Endothelial cell of umbilical vein (primary cell): ENCODE data around the gene CFAP99. TPM values are rescaled to one million over a fixed set of nuclear protein-coding genes. Genes with fewer than 3 reads are reported as not detected.

Experiments
- BruUV-seq: library from RNA; stranded (reverse); fragments of 400-500 nt; replicated peaks from 2 replicates; lab custom pipeline; 2021; lab: Mats Ljungman, UMichigan
- CTCF ChIA-PET: fragments of 300-600, 350-600 bp; sonication (Branson Sonifier 250); formaldehyde crosslinking; loops from one replicate; lab custom pipeline; 2021; ENCODE audit warnings: antibody characterized with exemption, inconsistent platforms; lab: Charles Lee
- POLR2A ChIA-PET: fragments of 300-600, 350-600 bp; sonication (Branson Sonifier 250); formaldehyde crosslinking; loops from one replicate; lab custom pipeline; 2021; ENCODE audit warnings: antibody characterized with exemption, inconsistent platforms; lab: Charles Lee
- DNase-seq: peaks from one replicate; pipeline ENCODE4 v3.0.0-alpha.2; 2011; ENCODE audit warnings: low read depth, low spot score
- FAIRE-seq: peaks from 2 replicates; lab custom pipeline; 2011; peaks lifted over from hg19 to GRCh38; lab: Jason Lieb, UNC
- H2AFZ ChIP-seq: 2 replicates; pipeline ENCODE4 v1.6.0; 2012; ENCODE audit warnings: low read depth, low read length, control low read depth, inconsistent platforms
- H3K27ac ChIP-seq: 2 replicates; pipeline ENCODE4 v1.5.1; 2011; ENCODE audit warnings: low read depth, mild to moderate bottlenecking, control low read depth, low read length, moderate library complexity; ENCODE audit not compliant: insufficient read depth
- H3K27me3 ChIP-seq, 2 experiments: 2 replicates each; pipeline versions ENCODE4 v1.6.0 to v1.6.1; 2011; ENCODE audit warnings: low read length in 2 of 2, mixed read lengths in 1 of 2; ENCODE audit not compliant: control insufficient read depth in 2 of 2, insufficient read depth in 2 of 2
- H3K36me3 ChIP-seq, 2 experiments: 2 replicates in 1 of 2; 3 replicates in 1 of 2; pipeline ENCODE4 v1.5.1; 2011; ENCODE audit warnings: low read length in 2 of 2, mild to moderate bottlenecking in 1 of 2, moderate library complexity in 1 of 2; ENCODE audit not compliant: control insufficient read depth in 2 of 2, insufficient read depth in 2 of 2; ENCODE audit errors: extremely low read depth in 1 of 2
- H3K4me1 ChIP-seq: 3 replicates; pipeline ENCODE4 v1.5.1; 2011; ENCODE audit warnings: mild to moderate bottlenecking, low read length; ENCODE audit not compliant: control insufficient read depth, insufficient read depth; ENCODE audit errors: extremely low read depth
- H3K4me2 ChIP-seq: 2 replicates; pipeline ENCODE4 v1.6.1; 2011; ENCODE audit warnings: low read length, control low read depth, mixed read lengths; ENCODE audit not compliant: insufficient read depth
- H3K4me3 ChIP-seq, 3 experiments: fragments of 200-600 bp in 1 of 3; sonication (generic), shearing (Covaris generic) in 1 of 3; replicated peaks in 1 of 3; 2 replicates each; pipeline ENCODE4 v1.5.1; 2011 to 2016; ENCODE audit warnings: control low read depth in 3 of 3, low read length in 3 of 3, mild to moderate bottlenecking in 2 of 3, inconsistent platforms in 1 of 3, low read depth in 1 of 3, moderate library complexity in 1 of 3; ENCODE audit not compliant: insufficient read depth in 1 of 3
- H3K79me2 ChIP-seq: 2 replicates; pipeline ENCODE4 v1.6.0; 2012; ENCODE audit warnings: low read length, inconsistent platforms; ENCODE audit not compliant: control insufficient read depth, insufficient read depth
- H3K9ac ChIP-seq: replicated peaks from 2 replicates; pipeline ENCODE3; 2011; ENCODE audit warnings: low read length, control low read depth; ENCODE audit not compliant: insufficient read depth; ENCODE audit errors: extremely low read depth
- H3K9me1 ChIP-seq: replicated peaks from 3 replicates; pipeline ENCODE4 v1.6.0; 2011; ENCODE audit warnings: mild to moderate bottlenecking, low read length; ENCODE audit not compliant: control insufficient read depth, insufficient read depth; ENCODE audit errors: extremely low read depth
- H3K9me3 ChIP-seq: replicated peaks from 2 replicates; pipeline ENCODE4 v1.5.1; 2012; ENCODE audit warnings: low read length, inconsistent platforms; ENCODE audit not compliant: control insufficient read depth, insufficient read depth
- H4K20me1 ChIP-seq: replicated peaks from 2 replicates; pipeline ENCODE3; 2011; ENCODE audit warnings: mild to moderate bottlenecking, low read length; ENCODE audit not compliant: control insufficient read depth, insufficient read depth; ENCODE audit errors: extremely low read depth
- CTCF ChIP-seq, 2 donors: IDR thresholded peaks; 1 replicate in 1 of 2; 2 replicates in 1 of 2; pipeline ENCODE4 v1.5.1; 2011; ENCODE audit warnings: low read length in 2 of 2, mild to moderate bottlenecking in 2 of 2, moderate library complexity in 2 of 2, control low read depth in 1 of 2, inconsistent platforms in 1 of 2, low read depth in 1 of 2; ENCODE audit not compliant: insufficient read depth in 1 of 2; ENCODE audit errors: extremely low read depth in 1 of 2
- EZH2 ChIP-seq: IDR thresholded peaks from 2 replicates; pipeline ENCODE4 v1.6.1; 2012; ENCODE audit warnings: borderline replicate concordance, low read depth, mild to moderate bottlenecking, moderate library complexity, low read length, inconsistent platforms; ENCODE audit not compliant: severe bottlenecking
- FOS ChIP-seq: IDR thresholded peaks from 2 replicates; pipeline ENCODE4 v1.6.1; 2011; ENCODE audit warnings: mild to moderate bottlenecking, low read length, moderate library complexity, borderline replicate concordance; ENCODE audit not compliant: insufficient read depth
- GATA2 ChIP-seq: IDR thresholded peaks from 2 replicates; pipeline ENCODE4 v1.7.0; 2011; ENCODE audit warnings: low read depth, mild to moderate bottlenecking, moderate library complexity, mixed read lengths, low read length; ENCODE audit not compliant: insufficient read length, insufficient read depth
- JUN ChIP-seq: IDR thresholded peaks from 2 replicates; pipeline ENCODE4 v1.6.1; 2011; ENCODE audit warnings: borderline replicate concordance, low read depth; ENCODE audit not compliant: insufficient read length, insufficient read depth
- MAX ChIP-seq: IDR thresholded peaks from 2 replicates; pipeline ENCODE4 v1.6.1; 2011; ENCODE audit not compliant: insufficient read depth, insufficient read length
- MYC ChIP-seq: IDR thresholded peaks from one replicate; pipeline ENCODE4 v1.6.1; 2011; ENCODE audit warnings: mild to moderate bottlenecking, low read depth, low read length
- POLR2A ChIP-seq: IDR thresholded peaks from 2 replicates; pipeline ENCODE4 v1.6.1; 2012; ENCODE audit warnings: low read depth, mild to moderate bottlenecking, control low read depth, low read length
- POLR2AphosphoS5 ChIP-seq: IDR thresholded peaks from 2 replicates; pipeline ENCODE4 v1.6.1; 2012; ENCODE audit warnings: low read depth, mild to moderate bottlenecking, control low read depth, low read length, moderate library complexity; ENCODE audit not compliant: insufficient read depth
- dilution Hi-C: fragments of 300-500 bp; cut with MboI; formaldehyde crosslinking; loops from one replicate; pipeline ENCODE4 v1.15.0; 2019; ENCODE audit warnings: low sequenced_read_pairs; ENCODE audit not compliant: extremely low pct_ligation_motif_present
- intact Hi-C: fragments of 100-400 bp; cut with micrococcal nuclease; formaldehyde crosslinking; loops from one replicate; pipeline ENCODE4 v1.10.0; 2022
- polyA plus RNA-seq, 4 experiments: library from polyadenylated mRNA; depleted of rRNA in 3 of 4; stranded (reverse) in 3 of 4; unstranded in 1 of 4; fragments of >200 nt; gene quantifications; 2 replicates each; pipeline versions ENCODE4 v1.2.1 to v1.2.3, GENCODE V29; 2011 to 2012; ENCODE audit warnings: missing spikeins in 1 of 4
- total RNA-seq: library from RNA; stranded (reverse); gene quantifications from 2 replicates; pipeline ENCODE4 v1.2.3, GENCODE V29; 2021

CFAP99 gene
- total and polyA plus RNA-seq, 2 donors (not counting 3 experiments of a cell fraction or from before 2014, with no cell fraction given): 0.03 TPM; not detected in 1

GRCh38 chr4:2396781-2397368 lies 21.9 kb upstream of the CFAP99 start:
- Histone ChIP-seq H3K27ac (no peak overlapping the region), H3K4me3 (no peak overlapping the region), H3K4me1 (peaks cover 4% of the 10 kb centered on the region), H3K9me1 (no peaks in the 10 kb centered on the region), H3K79me2 (peaks cover 4% of the 10 kb centered on the region), H4K20me1 (no peaks in the 10 kb centered on the region), H3K36me3 (no peaks in the 10 kb centered on the region), H3K9ac (no peak overlapping the region), H3K9me3 (no peaks in the 10 kb centered on the region), H3K27me3 (no peaks in the 10 kb centered on the region), H3K4me2 (no peak overlapping the region), H2AFZ (no peak overlapping the region)
- DNase-seq: no peak
- no peak for FAIRE-seq
- TF ChIP-seq GATA2: no peak
- TF ChIP-seq FOS: no peak
- no peak for TF ChIP-seq POLR2AphosphoS5
- no peak for TF ChIP-seq CTCF (IDR thresholded peaks at IDR 0.05; ENCODE audit: extremely low read depth in 1 of 2, insufficient read depth in 1 of 2, low read depth in 1 of 2, low read length in 2 of 2)
- no peak for TF ChIP-seq POLR2A
- TF ChIP-seq JUN: no peak
- no peak for TF ChIP-seq MYC
- TF ChIP-seq MAX: no peak
- TF ChIP-seq EZH2: no peak
- ChIA-PET CTCF (no interaction called here), POLR2A (no interaction called here)
- intact Hi-C loops (no loop called here), dilution Hi-C loops (no loop called here)
- no TSS peak for BruUV-seq
